Measurements from ENCODE around the gene MEAK7.

DNA sequence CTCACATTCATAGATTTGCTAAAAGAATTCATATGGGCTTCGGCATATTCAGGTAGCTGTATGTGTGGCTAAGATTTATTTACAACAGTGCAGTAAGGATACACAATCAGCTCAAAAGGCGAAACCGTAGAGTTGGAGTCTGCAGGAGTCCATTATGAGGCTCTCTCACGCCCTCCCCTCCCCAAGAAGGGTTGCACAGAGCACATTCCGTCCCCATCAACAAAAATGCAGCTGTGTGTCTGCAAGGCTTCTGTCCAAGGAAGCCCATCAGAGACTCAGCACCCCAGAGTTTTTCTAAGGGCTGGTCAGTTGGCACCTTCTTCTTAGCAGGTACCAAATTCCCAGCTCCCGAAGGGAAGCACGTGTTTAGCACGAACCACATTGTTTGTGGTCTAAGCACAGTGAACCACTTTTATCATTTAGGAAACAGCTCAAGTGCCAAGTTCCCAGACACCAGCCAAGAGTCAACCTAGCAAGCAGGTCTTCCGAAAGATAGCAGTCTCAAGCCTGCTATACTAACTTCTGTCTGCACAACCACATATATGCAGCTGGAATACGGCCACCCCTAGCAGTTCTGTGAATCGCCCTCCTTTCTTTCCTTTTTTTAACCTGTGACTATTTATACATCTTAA lies 28.5 kb upstream of the MEAK7 start:
- TF ChIP-seq CTCF (IDR thresholded peaks at IDR 0.05; ENCODE audit: low read depth, low read length, poor library complexity, severe bottlenecking), result no peak
- TF ChIP-seq EZH2phosphoT487 (IDR thresholded peaks at IDR 0.05; ENCODE audit: borderline replicate concordance, low read length), result no peak

Measured in DOHH2 (cell line).